ENCODE measurements around the gene FER. TPM values are rescaled to one million over a fixed set of nuclear protein-coding genes. Genes with fewer than 3 reads are reported as not detected.

FER gene
- total RNA-seq, 5 donors from 2014 or later (not counting 1 experiment from before 2014, with no cell fraction given), result 7.0 to 19.6 (median 10.4) TPM

DNA sequence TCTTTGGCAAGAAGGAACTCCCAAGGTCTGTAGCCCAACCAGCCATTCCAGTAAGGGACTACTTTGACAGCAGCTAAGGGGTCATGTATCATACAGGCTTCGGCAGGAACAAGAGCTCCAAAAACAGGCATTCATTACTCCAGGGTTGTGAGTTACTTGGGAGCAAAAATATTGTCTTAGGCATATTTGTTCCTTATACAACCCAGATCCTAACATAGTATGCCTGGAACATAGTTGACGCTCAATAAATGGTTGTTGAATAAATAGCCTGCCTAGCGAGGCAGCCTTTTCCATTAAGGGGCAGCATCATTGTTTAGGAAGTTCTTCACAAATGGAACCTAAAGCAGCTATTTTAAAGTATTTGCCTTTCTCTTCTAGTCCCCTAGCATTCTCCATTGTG is 35.8 kb upstream of the FER start:
- ChIA-PET CTCF (no interaction called here), POLR2A (no interaction called here)
- Mint-ChIP-seq H3K4me3 (no peak overlapping the region), H3K27ac (no peak overlapping the region), H3K36me3 (no peaks in the 10 kb centered on the region), H3K27me3 (peaks cover 9 to 20% of the 10 kb centered on the region in 2 donors), H3K4me1 (no peaks in the 10 kb centered on the region), H3K9me3 (no peaks in the 10 kb centered on the region)
- no peak overlapping the region for H3K27ac ChIP-seq (ENCODE audit: low read length)
- no peak overlapping the region for H3K4me3 ChIP-seq (ENCODE audit: control insufficient read depth in 1 of 2, extremely low read depth in 1 of 2, low read length in 1 of 2)
- DNase-seq (no peak), ATAC-seq (replicated peaks in 1 of 4) (no peak)
- no peaks in the 10 kb centered on the region for H3K4me1 ChIP-seq (ENCODE audit: control insufficient read depth in 1 of 2, extremely low read depth in 1 of 2, insufficient read depth in 2 of 2, low read length in 2 of 2)
- 100% methylated on average over 1 of the region's 3 CpGs for WGBS (ENCODE audit: insufficient coverage)
- H3K27me3 ChIP-seq (replicated peaks in 1 of 2; ENCODE audit: control insufficient read depth in 2 of 2, extremely low read depth in 1 of 2, insufficient read depth in 2 of 2, low read length in 1 of 2), result no peaks in the 10 kb centered on the region
- no peaks in the 10 kb centered on the region for H3K36me3 ChIP-seq (ENCODE audit: control insufficient read depth in 2 of 2, extremely low read depth in 1 of 2, insufficient read depth in 1 of 2, low read length in 1 of 2)
- H3K9me3 ChIP-seq, result no peaks in the 10 kb centered on the region

DNA sequence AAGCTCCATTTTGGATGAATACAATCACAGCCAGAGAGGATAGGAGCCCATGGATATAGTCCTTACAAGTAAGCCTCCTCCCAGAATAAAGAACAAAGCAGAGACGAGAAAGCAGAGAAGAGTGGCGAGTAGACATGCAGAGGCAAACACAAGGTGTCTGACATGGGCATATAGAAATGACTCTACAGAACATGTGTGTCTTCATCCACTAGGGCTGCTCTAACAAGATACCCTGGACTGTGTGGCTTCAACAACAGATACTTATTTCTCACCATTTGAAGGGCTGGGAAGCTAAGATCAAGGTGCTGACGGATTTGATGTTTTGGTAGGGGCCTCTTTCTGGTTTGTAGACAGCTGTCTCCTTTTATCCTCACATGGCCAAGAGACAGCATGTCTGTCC is 32.3 kb upstream of the FER start:
- no CpG with 5 or more reads among the region's 3 CpGs for WGBS (ENCODE audit: insufficient coverage)
- no peaks in the 10 kb centered on the region for H3K36me3 Mint-ChIP-seq
- ATAC-seq (replicated peaks in 1 of 4) (no peak), DNase-seq (no peak)
- no peak overlapping the region for H3K4me3 Mint-ChIP-seq
- H3K4me3 ChIP-seq (ENCODE audit: control insufficient read depth in 1 of 2, extremely low read depth in 1 of 2, low read length in 1 of 2), result no peak overlapping the region
- ChIA-PET CTCF (no interaction called here), POLR2A (no interaction called here)
- no peaks in the 10 kb centered on the region for H3K9me3 ChIP-seq
- H3K27me3 Mint-ChIP-seq, result peaks cover 5 to 16% of the 10 kb centered on the region in 2 donors
- no peaks in the 10 kb centered on the region for H3K36me3 ChIP-seq (ENCODE audit: control insufficient read depth in 2 of 2, extremely low read depth in 1 of 2, insufficient read depth in 1 of 2, low read length in 1 of 2)
- H3K9me3 Mint-ChIP-seq, result no peaks in the 10 kb centered on the region
- no peak overlapping the region for H3K27ac Mint-ChIP-seq
- no peak overlapping the region for H3K27ac ChIP-seq (ENCODE audit: low read length)
- no peaks in the 10 kb centered on the region for H3K27me3 ChIP-seq (replicated peaks in 1 of 2; ENCODE audit: control insufficient read depth in 2 of 2, extremely low read depth in 1 of 2, insufficient read depth in 2 of 2, low read length in 1 of 2)
- H3K4me1 ChIP-seq (ENCODE audit: control insufficient read depth in 1 of 2, extremely low read depth in 1 of 2, insufficient read depth in 2 of 2, low read length in 2 of 2), result no peaks in the 10 kb centered on the region
- no peaks in the 10 kb centered on the region for H3K4me1 Mint-ChIP-seq

- peaks cover 6 to 9% of the 10 kb centered on the region in 2 donors for H3K27me3 Mint-ChIP-seq
- no peaks in the 10 kb centered on the region for H3K9me3 ChIP-seq
- H3K4me3 Mint-ChIP-seq, result no peak overlapping the region
- H3K4me1 Mint-ChIP-seq, result no peaks in the 10 kb centered on the region
- no peak overlapping the region for H3K27ac ChIP-seq (ENCODE audit: low read length)
- no peaks in the 10 kb centered on the region for H3K36me3 Mint-ChIP-seq
- no peak overlapping the region for H3K4me3 ChIP-seq (ENCODE audit: control insufficient read depth in 1 of 2, extremely low read depth in 1 of 2, low read length in 1 of 2)
- ATAC-seq (replicated peaks in 1 of 4), result no peak
- H3K9me3 Mint-ChIP-seq, result no peaks in the 10 kb centered on the region
- ChIA-PET POLR2A (no interaction called here), CTCF (no interaction called here)
- no peaks in the 10 kb centered on the region for H3K36me3 ChIP-seq (ENCODE audit: control insufficient read depth in 2 of 2, extremely low read depth in 1 of 2, insufficient read depth in 1 of 2, low read length in 1 of 2)
- H3K27ac Mint-ChIP-seq, result no peak overlapping the region
- no peaks in the 10 kb centered on the region for H3K27me3 ChIP-seq (replicated peaks in 1 of 2; ENCODE audit: control insufficient read depth in 2 of 2, extremely low read depth in 1 of 2, insufficient read depth in 2 of 2, low read length in 1 of 2)
- DNase-seq, result no peak
- H3K4me1 ChIP-seq (ENCODE audit: control insufficient read depth in 1 of 2, extremely low read depth in 1 of 2, insufficient read depth in 2 of 2, low read length in 2 of 2), result no peaks in the 10 kb centered on the region
Observed at GRCh38 chr5:108720391-108720790, 27.3 kb upstream of the FER start.

GRCh38 chr5:108726446-108727235 is 21.1 kb upstream of the FER start:
- H3K27me3 Mint-ChIP-seq, result peaks cover 11 to 12% of the 10 kb centered on the region in 2 donors
- peaks cover 9 to 18% of the 10 kb centered on the region in 2 experiments for H3K4me1 ChIP-seq (ENCODE audit: control insufficient read depth in 1 of 2, extremely low read depth in 1 of 2, insufficient read depth in 2 of 2, low read length in 2 of 2)
- H3K36me3 Mint-ChIP-seq, result no peaks in the 10 kb centered on the region
- POLR2A ChIA-PET, result no interaction called here
- WGBS (ENCODE audit: insufficient coverage), result 84% methylated on average over 3 of the region's 6 CpGs
- no peaks in the 10 kb centered on the region for H3K9me3 Mint-ChIP-seq
- peak overlapping the region; percentile 78 to 79 (median 79) for H3K4me3 Mint-ChIP-seq
- no peak overlapping the region for H3K27ac Mint-ChIP-seq
- no peak overlapping the region for H3K27ac ChIP-seq (ENCODE audit: low read length)
- peaks cover 0 to 5% of the 10 kb centered on the region in 2 experiments for H3K27me3 ChIP-seq (replicated peaks in 1 of 2; ENCODE audit: control insufficient read depth in 2 of 2, extremely low read depth in 1 of 2, insufficient read depth in 2 of 2, low read length in 1 of 2)
- no peaks in the 10 kb centered on the region for H3K36me3 ChIP-seq (ENCODE audit: control insufficient read depth in 2 of 2, extremely low read depth in 1 of 2, insufficient read depth in 1 of 2, low read length in 1 of 2)
- no peaks in the 10 kb centered on the region for H3K9me3 ChIP-seq
- DNase-seq (no peak), ATAC-seq (replicated peaks in 1 of 4) (no peak)
- CTCF ChIA-PET, result interaction anchor here in 1 of 2 donors (1.1 kb wide), 1 partner anchor 15 kb away, joined by 3 read pairs; no protein-coding TSS in a partner anchor
- no peak overlapping the region for H3K4me3 ChIP-seq (ENCODE audit: control insufficient read depth in 1 of 2, extremely low read depth in 1 of 2, low read length in 1 of 2)
- peaks cover 24 to 30% (median 27%) of the 10 kb centered on the region in 3 donors for H3K4me1 Mint-ChIP-seq

- Histone ChIP-seq H3K4me3 (ENCODE audit: control insufficient read depth in 1 of 2, extremely low read depth in 1 of 2, low read length in 1 of 2) (peak overlapping the region; percentile 86 to 97), H3K9me3 (no peaks in the 10 kb centered on the region), H3K4me1 (ENCODE audit: control insufficient read depth in 1 of 2, extremely low read depth in 1 of 2, insufficient read depth in 2 of 2, low read length in 2 of 2) (peaks cover 9 to 18% of the 10 kb centered on the region in 2 experiments), H3K27ac (ENCODE audit: low read length) (peak overlapping the region; percentile 71), H3K36me3 (ENCODE audit: control insufficient read depth in 2 of 2, extremely low read depth in 1 of 2, insufficient read depth in 1 of 2, low read length in 1 of 2) (no peaks in the 10 kb centered on the region), H3K27me3 (replicated peaks in 1 of 2; ENCODE audit: control insufficient read depth in 2 of 2, extremely low read depth in 1 of 2, insufficient read depth in 2 of 2, low read length in 1 of 2) (peaks cover 0 to 8% of the 10 kb centered on the region in 2 experiments)
- H3K9me3 Mint-ChIP-seq, result no peaks in the 10 kb centered on the region
- H3K4me3 Mint-ChIP-seq, result peak overlapping the region; percentile 78 to 79 (median 79)
- 70% methylated on average over 5 of the region's 8 CpGs for WGBS (ENCODE audit: insufficient coverage)
- no peak for DNase-seq
- peaks cover 9 to 11% of the 10 kb centered on the region in 2 donors for H3K27me3 Mint-ChIP-seq
- POLR2A ChIA-PET, result interaction anchor here in 1 of 2 donors (1.1 kb wide), 1 partner anchor 21 kb away, joined by 5 read pairs; no protein-coding TSS in a partner anchor
- peaks cover 24 to 30% (median 27%) of the 10 kb centered on the region in 3 donors for H3K4me1 Mint-ChIP-seq
- no peaks in the 10 kb centered on the region for H3K36me3 Mint-ChIP-seq
- CTCF ChIA-PET, result interaction anchor here in 1 of 2 donors (0.5 kb wide), 1 partner anchor 27 kb away, joined by 3 read pairs; no protein-coding TSS in a partner anchor
- no peak for ATAC-seq (replicated peaks in 1 of 4)
- peak overlapping the region in 1 of 2 donors; percentile 73 for H3K27ac Mint-ChIP-seq
Observed at GRCh38 chr5:108727236-108727650, 20.5 kb upstream of the FER start.

- 1% methylated on average over 53 of the region's 61 CpGs for WGBS (ENCODE audit: insufficient coverage)
- H3K27me3 Mint-ChIP-seq, result peaks cover 15 to 18% of the 10 kb centered on the region in 2 donors
- no peaks in the 10 kb centered on the region for H3K36me3 ChIP-seq (ENCODE audit: control insufficient read depth in 2 of 2, extremely low read depth in 1 of 2, insufficient read depth in 1 of 2, low read length in 1 of 2)
- H3K27me3 ChIP-seq (replicated peaks in 1 of 2; ENCODE audit: control insufficient read depth in 2 of 2, extremely low read depth in 1 of 2, insufficient read depth in 2 of 2, low read length in 1 of 2), result peaks cover 0 to 14% of the 10 kb centered on the region in 2 experiments
- peak overlapping the region; percentile 78 to 79 (median 79) for H3K4me3 Mint-ChIP-seq
- peak in 33 of 35 experiments; percentile 9 to 53 (median 22) for DNase-seq
- peaks cover 9 to 18% of the 10 kb centered on the region in 2 experiments for H3K4me1 ChIP-seq (ENCODE audit: control insufficient read depth in 1 of 2, extremely low read depth in 1 of 2, insufficient read depth in 2 of 2, low read length in 2 of 2)
- CTCF ChIA-PET, result interaction anchor here (0.5 to 1.3 kb wide), 3 partner anchors 10 to 40 kb away, joined by 3 to 9 read pairs (median 3); no protein-coding TSS in a partner anchor
- H3K4me3 ChIP-seq (ENCODE audit: control insufficient read depth in 1 of 2, extremely low read depth in 1 of 2, low read length in 1 of 2), result peak overlapping the region; percentile 86 to 97
- peaks cover 24 to 30% (median 27%) of the 10 kb centered on the region in 3 donors for H3K4me1 Mint-ChIP-seq
- ATAC-seq (replicated peaks in 1 of 4), result peak; percentile 71 to 85 (median 80)
- POLR2A ChIA-PET, result interaction anchor here in 1 of 2 donors (0.7 to 1.1 kb wide), 3 partner anchors 20 to 1162 kb away, joined by 3 to 5 read pairs (median 4); partner anchors contain the start of gene FER
- H3K27ac Mint-ChIP-seq, result peak overlapping the region; percentile 29 to 74
- H3K9me3 ChIP-seq, result no peaks in the 10 kb centered on the region
- H3K36me3 Mint-ChIP-seq, result no peaks in the 10 kb centered on the region
- H3K9me3 Mint-ChIP-seq, result no peaks in the 10 kb centered on the region
- peak overlapping the region; percentile 71 for H3K27ac ChIP-seq (ENCODE audit: low read length)
Observed at GRCh38 chr5:108727651-108728565, 19.8 kb upstream of the FER start.

Measured in T-cell (primary cell).